Retina (tissue), 1 donor: ENCODE results near the gene CSN3.
"Not testable (repeated sequence)": the region's sequence is repeated elsewhere in the genome, so short reads cannot be mapped to it uniquely, and the experiment has no call there.

ENCODE experiments used
- DNase-seq: peaks from one replicate; pipeline ENCODE4 v3.0.0-alpha.2; 2016

The CSN3 gene

DNA sequence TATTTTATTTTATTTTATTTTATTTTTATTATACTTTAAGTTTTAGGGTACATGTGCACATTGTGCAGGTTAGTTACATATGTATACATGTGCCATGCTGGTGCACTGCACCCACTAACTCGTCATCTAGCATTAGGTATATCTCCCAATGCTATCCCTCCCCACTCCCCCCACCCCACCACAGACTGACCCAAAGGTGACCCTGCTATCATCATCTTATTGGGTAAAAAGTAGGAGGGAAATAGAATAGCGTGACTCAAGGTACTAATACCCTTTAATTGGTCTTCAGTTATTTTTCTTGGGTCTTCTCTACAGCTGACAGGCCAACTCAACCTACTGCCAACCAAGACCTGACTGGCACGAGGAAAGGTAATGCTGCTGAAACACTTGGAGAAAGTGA lies at the start of gene CSN3:
Gene CSN3 (plus strand): TSS at position 301 of the 400 bp plus-strand sequence. CDS start 2,223 bp downstream, outside the sequence.
- DNase-seq: not testable (repeated sequence)

- no peak for DNase-seq
These were observed 49.5 kb upstream of the CSN3 start for GRCh38 chr4:70192895-70193294.

DNA sequence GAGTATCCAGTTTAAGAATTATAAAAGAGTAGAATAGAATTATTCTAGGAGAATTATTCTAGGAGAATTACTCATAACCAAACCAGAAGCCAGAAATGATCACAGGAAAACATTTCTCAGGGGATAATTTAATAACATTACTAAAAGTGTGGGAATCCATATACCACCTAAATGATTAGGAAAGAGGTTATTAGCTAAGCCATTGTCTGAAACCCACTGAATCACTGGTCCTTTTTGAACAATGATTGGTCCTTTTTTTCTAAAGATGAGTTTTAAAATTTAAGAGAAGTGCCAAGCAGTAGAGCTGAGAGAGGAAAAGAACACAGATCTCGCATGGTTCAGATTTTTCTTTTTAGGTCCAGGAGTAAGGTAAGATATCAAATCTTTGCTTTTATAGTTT lies 47.0 kb upstream of the CSN3 start, which contains the start of gene ODAM:
Gene ODAM (plus strand): TSS at position 301 of the 400 bp plus-strand sequence. CDS start 819 bp downstream, outside the sequence.
- DNase-seq: no peak

DNA sequence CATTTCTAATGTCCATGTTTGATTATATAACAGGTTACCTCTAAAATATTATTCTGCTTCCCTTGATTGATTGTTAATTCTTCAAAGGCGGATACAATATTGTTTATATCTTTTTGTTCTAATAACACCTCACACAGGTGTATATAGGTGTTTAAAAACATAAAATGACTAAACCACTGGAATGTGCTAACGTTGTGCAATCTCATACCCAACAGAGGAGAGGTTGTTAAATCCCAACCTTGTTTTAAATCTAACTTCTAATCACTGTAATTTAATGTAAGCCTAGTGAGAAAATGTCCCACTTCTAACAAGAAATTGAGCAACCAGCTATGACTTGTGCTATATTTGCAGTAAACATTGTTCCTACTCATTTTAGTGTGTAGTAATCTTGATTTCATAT lies 45.5 kb upstream of the CSN3 start:
- DNase-seq: no peak

DNA sequence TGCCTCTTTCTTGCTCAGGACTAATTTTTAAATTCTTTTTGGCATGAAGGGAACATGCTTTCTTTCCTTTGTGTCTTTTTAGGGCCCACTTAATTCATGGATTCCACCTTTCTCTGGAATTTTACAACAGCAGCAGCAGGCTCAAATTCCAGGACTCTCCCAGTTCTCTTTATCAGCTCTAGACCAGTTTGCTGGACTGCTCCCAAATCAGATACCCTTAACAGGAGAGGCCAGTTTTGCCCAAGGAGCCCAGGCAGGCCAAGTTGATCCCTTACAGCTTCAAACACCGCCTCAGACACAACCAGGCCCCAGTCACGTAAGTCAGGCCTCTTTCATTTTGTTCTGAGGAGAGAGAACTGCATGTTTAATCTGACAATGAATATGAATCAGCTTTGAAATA lies 44.6 kb upstream of the CSN3 start:
- no peak for DNase-seq

- no peak for DNase-seq
These were observed 38.8 kb upstream of the CSN3 start for GRCh38 chr4:70203601-70204000.

GRCh38 chr4:70212752-70213151 lies 29.6 kb upstream of the CSN3 start:
- not testable (repeated sequence) for DNase-seq

GRCh38 chr4:70216109-70216508 lies 26.3 kb upstream of the CSN3 start:
- DNase-seq: not testable (repeated sequence)

DNA sequence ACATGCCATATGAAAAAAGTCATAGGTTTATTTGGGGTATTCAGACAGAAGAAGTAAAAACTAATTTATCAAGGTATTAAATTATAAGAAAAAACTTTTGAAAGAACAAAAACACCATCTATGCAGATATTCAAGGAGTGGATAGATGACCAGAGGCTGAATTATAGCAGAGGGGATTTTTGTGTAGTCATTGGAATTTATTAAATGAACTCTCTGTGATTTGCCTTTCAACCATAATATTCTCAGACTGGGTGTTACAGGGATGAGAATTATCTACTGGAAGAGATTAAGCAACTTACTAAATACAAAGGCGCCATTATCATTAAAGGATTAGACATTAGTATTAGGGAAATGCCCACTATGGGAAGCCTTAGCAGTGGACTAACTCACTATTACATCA lies 25.8 kb upstream of the CSN3 start:
- DNase-seq: not testable (repeated sequence)

DNA sequence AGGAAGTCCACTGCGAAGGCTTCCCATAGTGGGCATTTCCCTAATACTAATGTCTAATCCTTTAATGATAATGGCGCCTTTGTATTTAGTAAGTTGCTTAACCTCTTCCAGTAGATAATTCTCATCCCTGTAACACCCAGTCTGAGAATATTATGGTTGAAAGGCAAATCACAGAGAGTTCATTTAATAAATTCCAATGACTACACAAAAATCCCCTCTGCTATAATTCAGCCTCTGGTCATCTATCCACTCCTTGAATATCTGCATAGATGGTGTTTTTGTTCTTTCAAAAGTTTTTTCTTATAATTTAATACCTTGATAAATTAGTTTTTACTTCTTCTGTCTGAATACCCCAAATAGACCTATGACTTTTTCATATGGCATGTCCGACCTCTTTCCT lies 21.0 kb upstream of the CSN3 start:
- DNase-seq: not testable (repeated sequence)

GRCh38 chr4:70221818-70222217 lies 20.6 kb upstream of the CSN3 start:
- not testable (repeated sequence) for DNase-seq

DNA sequence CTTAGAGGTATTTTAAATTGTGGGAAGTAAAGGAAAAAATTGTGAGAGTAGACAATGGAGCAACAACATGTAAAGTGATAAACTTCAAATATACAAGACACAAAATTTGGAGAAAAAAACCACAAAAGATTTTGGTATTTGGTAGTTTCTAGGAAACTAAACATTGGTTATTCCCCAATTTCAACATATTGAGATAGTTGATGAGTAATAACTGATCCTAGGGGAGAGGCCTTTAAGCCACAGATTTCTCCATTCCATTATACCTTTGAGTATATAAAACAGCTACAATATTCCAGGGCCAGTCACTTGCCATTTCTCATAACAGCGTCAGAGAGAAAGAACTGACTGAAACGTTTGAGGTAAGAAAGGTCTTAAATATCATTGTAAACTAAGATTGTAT lies 16.6 kb upstream of the CSN3 start, which contains the start of gene FDCSP:
Gene FDCSP (plus strand): TSS at position 301 of the 400 bp plus-strand sequence. CDS start 5,071 bp downstream, outside the sequence.
- no peak for DNase-seq

GRCh38 chr4:70236125-70236524 lies 6.3 kb upstream of the CSN3 start:
- DNase-seq: no peak

GRCh38 chr4:70239131-70239883 lies 3.1 kb upstream of the CSN3 start:
- no peak for DNase-seq

- no peak for DNase-seq
These were observed 2.4 kb upstream of the CSN3 start for GRCh38 chr4:70239884-70240591.

DNA sequence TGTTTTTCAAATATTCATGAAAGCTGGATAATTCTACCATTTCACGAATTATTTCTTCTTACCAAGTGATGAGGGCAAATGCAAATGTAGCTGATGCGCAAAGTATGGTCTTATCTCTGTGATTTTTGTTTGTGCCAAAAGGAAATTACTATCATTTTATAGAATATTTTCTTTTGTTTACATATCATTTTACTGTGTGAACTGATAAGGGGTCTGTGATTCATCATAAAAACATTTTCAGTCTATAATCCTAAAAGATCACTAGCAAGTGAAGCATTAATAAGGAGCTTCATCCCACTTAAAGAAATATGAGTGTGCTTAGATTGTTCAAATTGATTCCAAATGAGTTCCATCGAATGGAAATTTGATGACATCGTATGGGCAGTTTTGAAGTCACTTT lies 694 bp downstream of the CSN3 start:
- no peak for DNase-seq

- no peak for DNase-seq
These were observed 9.0 kb downstream of the CSN3 start for GRCh38 chr4:70251250-70251944.

- no peak for DNase-seq
These were observed 9.5 kb downstream of the CSN3 start for GRCh38 chr4:70251945-70252277.

DNA sequence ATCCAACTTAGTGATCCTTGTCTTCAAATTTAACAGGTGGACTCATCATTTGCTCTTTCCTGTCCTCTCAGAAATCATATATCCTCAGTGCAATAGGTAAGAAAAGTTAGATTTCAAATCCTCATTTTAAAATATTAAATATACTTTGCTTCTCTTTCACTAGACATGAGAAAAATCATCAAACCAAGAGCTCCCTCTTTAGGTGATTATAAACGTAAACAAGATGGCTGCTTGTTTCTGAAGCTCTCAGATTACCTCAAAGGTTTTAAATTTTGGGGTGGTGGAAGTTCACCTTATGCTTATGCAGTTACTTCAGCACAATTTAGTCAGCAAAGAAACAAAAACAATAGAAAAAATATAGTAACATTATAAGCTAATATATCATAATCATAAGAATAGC lies 27.3 kb downstream of the CSN3 start:
- no peak for DNase-seq

DNA sequence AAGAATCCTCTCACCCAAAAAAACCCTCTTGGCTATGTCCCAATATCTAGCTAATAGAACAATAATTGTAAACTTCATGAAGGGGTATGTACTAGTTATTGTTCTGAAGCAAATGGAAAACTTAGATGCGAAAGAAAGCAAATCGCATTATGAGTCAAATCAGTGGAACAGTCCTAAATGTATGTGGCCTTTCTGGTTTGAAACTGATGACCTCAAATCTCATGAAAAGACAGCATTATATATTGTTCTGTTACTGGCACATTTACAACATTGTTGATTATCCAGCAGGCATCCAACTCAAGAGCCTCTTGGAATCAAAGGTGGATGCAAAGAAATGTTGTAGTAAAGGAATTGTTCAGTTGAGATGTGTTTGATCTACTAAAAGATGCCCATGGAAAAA lies 34.7 kb downstream of the CSN3 start:
- no peak for DNase-seq

GRCh38 chr4:70280567-70280966 lies 38.2 kb downstream of the CSN3 start:
- no peak for DNase-seq

DNA sequence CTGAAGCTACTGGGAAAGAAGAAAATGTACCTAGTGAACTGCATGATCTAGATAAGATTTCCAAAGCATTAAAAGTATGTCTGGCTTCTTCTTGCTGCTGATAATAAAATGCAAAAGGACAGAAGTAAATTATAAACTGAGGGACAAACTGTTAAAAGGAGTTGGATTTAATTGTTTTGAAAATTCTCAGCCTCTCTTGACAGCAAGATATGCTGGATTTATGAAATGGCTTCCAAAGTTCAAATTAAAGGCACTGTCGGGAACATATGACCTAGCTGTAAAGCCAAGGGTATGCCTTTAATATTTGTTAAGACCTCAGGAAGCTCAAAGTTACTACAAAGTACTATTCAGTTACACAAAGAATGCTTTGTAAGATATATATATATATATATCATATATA lies 46.3 kb downstream of the CSN3 start:
- DNase-seq: no peak

GRCh38 chr4:70291341-70291740 lies 48.9 kb downstream of the CSN3 start:
- no peak for DNase-seq

DNA sequence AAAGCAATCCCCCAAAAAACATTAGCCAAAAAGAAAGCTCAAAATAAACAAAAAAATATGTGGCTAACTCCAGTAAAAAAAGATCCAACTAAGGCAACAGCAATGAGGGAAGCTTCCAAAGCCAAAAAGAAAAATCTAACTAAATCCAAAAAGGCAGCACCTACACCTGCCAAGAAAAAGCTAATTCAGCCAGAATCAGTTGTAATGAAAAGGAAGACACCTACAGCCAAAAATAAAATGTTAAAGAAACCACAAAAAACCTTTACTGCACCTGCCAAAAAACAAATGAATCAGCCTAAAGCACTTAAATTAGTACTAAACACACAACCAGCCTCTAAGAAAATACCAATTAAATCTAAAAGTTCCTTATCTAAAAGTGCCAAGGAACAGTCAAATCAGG lies 55.2 kb downstream of the CSN3 start:
- no peak for DNase-seq
